ENCODE data around the gene HIP1R. TPM values are rescaled to one million over a fixed set of nuclear protein-coding genes. Genes with fewer than 3 reads are reported as not detected.

Gene HIP1R
- total RNA-seq, 6 donors from 2014 or later: 34.2 to 137 (median 46.9) TPM

- Histone ChIP-seq H3K9me3 (no peaks in the 10 kb centered on the region), H3K4me1 (peaks cover 5 to 22% (median 8%) of the 10 kb centered on the region in 4 donors), H3K27me3 (no peaks in the 10 kb centered on the region), H3K36me3 (no peaks in the 10 kb centered on the region), H3K4me3 (no peak overlapping the region), H3K27ac (no peak overlapping the region)
- ATAC-seq (ENCODE audit: low FRiP score in 2 of 2): peak; percentile 51 to 65
- DNase-seq: peak in 1 of 2 donors; percentile 66
- TF ChIP-seq EP300 (IDR thresholded peaks at IDR 0.05) (peak in 3 of 4 donors; percentile 71 to 90 (median 87)), POLR2AphosphoS5 (IDR thresholded peaks at IDR 0.05) (peak; percentile 16 to 89), CTCF (IDR thresholded peaks at IDR 0.05) (no peak)
- 62 to 68% methylated on average over 7 of the region's 7 CpGs for WGBS, 2 donors
Measured at GRCh38 chr12:122830517-122831214, 4.6 kb upstream of the HIP1R start.

DNA sequence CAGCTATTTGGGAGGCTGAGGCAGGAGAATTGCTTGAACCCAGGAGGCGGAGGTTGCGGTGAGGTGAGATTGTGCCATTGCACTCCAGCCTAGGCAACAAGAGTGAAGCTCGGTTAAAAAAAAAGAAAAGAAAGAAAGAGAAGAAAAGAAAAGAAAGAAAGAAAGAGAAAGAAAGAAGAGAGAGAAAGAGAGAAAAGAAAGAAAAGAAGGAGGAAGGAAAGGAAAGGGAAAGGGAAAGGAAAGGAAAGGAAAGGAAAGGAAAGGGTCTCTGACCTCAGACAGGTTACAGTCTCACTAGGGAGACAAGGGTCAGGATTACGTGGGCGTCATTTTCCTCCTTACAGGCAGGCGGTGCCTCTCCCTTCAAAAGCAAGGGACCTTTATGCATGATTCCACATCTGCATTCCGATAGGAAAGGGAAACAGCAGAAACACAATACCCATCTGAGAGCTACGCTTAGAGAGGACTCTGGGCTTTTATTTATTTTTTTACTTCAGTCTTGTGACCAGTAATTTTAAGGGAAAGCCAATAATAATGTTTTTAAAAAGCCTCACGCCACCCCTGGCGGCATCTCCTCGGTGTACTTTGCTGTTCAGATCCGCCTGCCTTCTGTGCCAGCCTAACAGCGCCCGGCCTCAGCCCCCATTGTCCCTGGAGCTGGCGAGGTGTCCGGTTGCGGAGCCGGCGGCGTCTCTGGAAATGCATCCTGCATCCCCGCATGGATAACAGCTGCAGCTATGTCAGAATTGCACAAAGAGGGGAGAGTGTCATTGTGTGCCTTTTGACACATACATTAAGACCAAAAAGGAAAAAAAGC is 945 bp upstream of the HIP1R start:
- DNase-seq: peak; percentile 51 to 84
- no peaks in the 10 kb centered on the region for H3K27me3 ChIP-seq
- no peaks in the 10 kb centered on the region for H3K9me3 ChIP-seq
- H3K4me1 ChIP-seq: peaks cover 19 to 34% (median 21%) of the 10 kb centered on the region in 4 donors
- TF ChIP-seq POLR2A (IDR thresholded peaks at IDR 0.05) (no peak), CTCF (IDR thresholded peaks at IDR 0.05) (peak in 3 of 6 experiments; percentile 4 to 19 (median 10))
- H3K4me3 ChIP-seq: peak overlapping the region; percentile 29 to 88 (median 84)
- no peaks in the 10 kb centered on the region for H3K36me3 ChIP-seq
- 14% methylated on average over 21 of the region's 21 CpGs for whole genome bisulfite sequencing, 2 donors
- peak in 1 of 2 donors; percentile 51 for ATAC-seq (ENCODE audit: low FRiP score in 2 of 2)
- H3K27ac ChIP-seq: peak overlapping the region; percentile 54 to 91 (median 84)

DNA sequence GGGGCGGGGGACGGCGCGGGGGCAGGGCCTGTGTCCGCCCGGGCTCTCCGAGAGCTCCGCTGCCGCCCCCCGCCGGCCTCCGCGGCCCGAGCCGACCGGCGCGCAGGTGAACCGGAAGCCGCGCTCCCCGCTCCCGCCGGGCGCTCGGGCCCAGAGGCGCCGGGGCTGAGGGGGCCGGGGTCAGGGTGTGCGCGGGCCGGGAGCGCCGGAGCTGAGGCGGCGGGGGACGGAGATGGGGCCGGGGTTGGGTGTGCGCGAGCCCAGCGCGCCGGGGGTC is 431 bp downstream of the HIP1R start:
- TF ChIP-seq CTCF (IDR thresholded peaks at IDR 0.05) (no peak), EP300 (IDR thresholded peaks at IDR 0.05) (no peak), POLR2A (IDR thresholded peaks at IDR 0.05) (no peak), POLR2AphosphoS5 (IDR thresholded peaks at IDR 0.05) (no peak)
- Histone ChIP-seq H3K36me3 (no peaks in the 10 kb centered on the region), H3K27ac (peak overlapping the region; percentile 79 to 91 (median 88)), H3K9me3 (no peaks in the 10 kb centered on the region), H3K4me3 (peak overlapping the region; percentile 82 to 88 (median 86)), H3K4me1 (peaks cover 19 to 43% (median 21%) of the 10 kb centered on the region in 4 donors), H3K27me3 (no peaks in the 10 kb centered on the region)
- WGBS, 2 donors: 6 to 7% methylated on average over 3 to 6 of the region's 43 CpGs
- peak in 1 of 2 donors; percentile 30 for ATAC-seq (ENCODE audit: low FRiP score in 2 of 2)
- peak in 1 of 2 donors; percentile 90 for DNase-seq

DNA sequence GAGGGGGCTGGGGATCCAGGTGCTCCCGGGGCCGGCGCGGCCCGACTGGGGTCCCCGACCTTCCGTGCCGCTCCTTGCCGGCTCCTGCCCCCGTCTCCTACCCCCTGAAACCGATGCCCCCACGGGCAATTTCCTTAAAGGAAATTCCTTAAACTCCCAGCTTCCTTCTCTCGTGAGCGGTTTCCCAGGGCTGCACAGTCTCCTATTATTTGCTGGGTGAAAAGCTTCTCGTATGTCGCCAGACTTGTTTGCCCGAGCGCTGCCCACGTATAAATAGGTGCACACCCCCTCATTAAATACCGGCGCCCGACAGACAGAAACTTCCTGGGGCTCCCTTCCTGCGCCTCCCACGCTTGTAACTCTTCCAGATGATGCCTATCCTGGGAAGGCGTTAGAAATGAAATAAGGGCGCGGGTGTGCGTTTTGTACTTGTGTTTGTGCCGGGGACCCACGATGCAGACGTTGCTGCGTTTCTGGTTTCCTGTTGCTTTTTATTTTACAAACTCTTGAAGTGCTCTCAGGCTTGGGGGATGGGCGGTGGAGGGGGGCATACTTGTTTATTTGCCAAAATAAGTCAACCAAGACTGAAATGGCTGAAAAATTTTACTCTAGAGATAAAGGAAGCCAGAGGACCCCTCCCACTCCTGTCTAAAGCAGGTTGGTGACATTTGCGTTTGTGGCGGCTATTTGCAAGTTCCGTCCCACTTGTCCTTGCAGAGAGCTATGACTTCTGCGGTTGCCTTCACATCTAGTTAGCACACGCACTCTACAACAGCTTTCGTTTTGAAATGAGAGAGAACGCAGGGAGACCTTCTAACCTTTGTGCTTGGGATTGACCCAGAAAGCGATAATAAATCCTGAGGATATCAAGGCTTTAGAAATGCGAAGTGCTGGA is 1.0 kb downstream of the HIP1R start:
- TF ChIP-seq CTCF (IDR thresholded peaks at IDR 0.05) (no peak), EP300 (IDR thresholded peaks at IDR 0.05) (no peak), POLR2A (IDR thresholded peaks at IDR 0.05) (peak in 1 of 4 donors; percentile 32), POLR2AphosphoS5 (IDR thresholded peaks at IDR 0.05) (peak in 1 of 2 donors; percentile 19)
- Histone ChIP-seq H3K27ac (peak overlapping the region; percentile 79 to 91 (median 88)), H3K36me3 (no peaks in the 10 kb centered on the region), H3K4me3 (peak overlapping the region; percentile 82 to 88 (median 86)), H3K9me3 (no peaks in the 10 kb centered on the region), H3K4me1 (peaks cover 19 to 49% (median 26%) of the 10 kb centered on the region in 4 donors), H3K27me3 (no peaks in the 10 kb centered on the region)
- ATAC-seq (ENCODE audit: low FRiP score in 2 of 2): peak; percentile 12 to 27
- peak in 1 of 2 donors; percentile 59 for DNase-seq
- WGBS, 2 donors: 1 to 2% methylated on average over 38 to 42 of the region's 42 CpGs

Measured in upper lobe of left lung (tissue), 6 donors.